GM12891 (cell line): ENCODE measurements around the gene CASS4.

Experiments used
- DNase-seq: peaks from one replicate; pipeline ENCODE4 v3.0.0; 2011; ENCODE audit warnings: low spot score; ENCODE audit not compliant: insufficient read length
- FAIRE-seq: peaks from 2 replicates; lab custom pipeline; 2011; peaks lifted over from hg19 to GRCh38; lab: Jason Lieb, UNC
- PAX5 ChIP-seq: IDR thresholded peaks from 2 replicates; pipeline ENCODE4 v1.6.1; 2011; ENCODE audit warnings: low read length, moderate library complexity, mild to moderate bottlenecking; ENCODE audit not compliant: insufficient read depth, severe bottlenecking
- POLR2A ChIP-seq: IDR thresholded peaks from 2 replicates; pipeline ENCODE4 v1.6.1; 2011; ENCODE audit warnings: low read depth, low read length, control low read depth
- POLR2AphosphoS5 ChIP-seq: IDR thresholded peaks from 2 replicates; pipeline ENCODE4 v1.6.1; 2011; ENCODE audit warnings: low read depth, low read length, control low read depth
- POU2F2 ChIP-seq: IDR thresholded peaks from 2 replicates; pipeline ENCODE4 v1.6.1; 2011; ENCODE audit warnings: low read depth, mild to moderate bottlenecking, control low read depth, low read length, moderate library complexity
- SPI1 ChIP-seq: IDR thresholded peaks from 2 replicates; pipeline ENCODE4 v1.6.1; 2011; ENCODE audit warnings: low read depth, low read length, control low read depth
- TAF1 ChIP-seq: IDR thresholded peaks from 2 replicates; pipeline ENCODE4 v1.6.1; 2011; ENCODE audit warnings: low read depth, low read length, control low read depth

CASS4 gene

DNA sequence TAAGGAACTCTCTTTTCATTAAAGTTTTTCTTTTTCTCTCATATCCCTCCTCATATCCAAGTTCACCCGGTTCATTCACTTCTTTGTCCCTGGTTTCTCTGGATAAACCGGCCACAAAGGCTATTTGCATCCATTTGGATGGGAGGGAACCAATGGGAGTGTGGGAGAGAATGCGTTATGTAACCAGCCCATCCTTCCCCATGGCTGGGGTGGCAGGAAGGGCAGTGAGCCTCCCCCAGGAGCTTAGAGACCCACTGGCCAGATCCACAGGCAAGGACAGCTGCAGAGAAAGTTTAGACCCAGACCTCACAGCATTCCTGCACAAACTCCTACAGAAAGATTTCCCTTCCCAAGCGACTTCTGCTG is 10.7 kb downstream of the CASS4 start:
- DNase-seq, result no peak
- TF ChIP-seq PAX5, result no peak
- no peak for TF ChIP-seq TAF1
- TF ChIP-seq POLR2A, result no peak
- no peak for TF ChIP-seq SPI1
- TF ChIP-seq POU2F2, result no peak
- TF ChIP-seq POLR2AphosphoS5, result no peak
- no peak for FAIRE-seq

DNA sequence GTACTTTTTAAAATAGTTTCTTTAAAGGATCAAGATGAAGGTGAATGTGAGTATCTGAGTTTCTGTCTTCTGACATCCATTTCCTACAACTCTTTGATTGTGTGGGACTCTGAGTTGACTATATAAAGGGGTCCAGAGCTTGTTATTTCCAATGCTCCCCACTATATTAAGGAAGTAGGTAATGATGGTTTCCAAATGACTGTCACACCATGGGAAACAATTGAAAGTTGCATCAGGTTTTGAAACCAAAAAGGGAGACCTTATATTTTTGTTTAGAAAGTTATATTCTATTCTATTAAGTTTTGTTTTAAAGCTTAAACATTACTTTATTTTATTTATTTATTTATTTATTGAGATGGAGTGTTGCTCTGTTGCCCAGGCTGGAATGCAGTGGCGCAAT is 11.2 kb downstream of the CASS4 start:
- no peak for TF ChIP-seq PAX5
- no peak for TF ChIP-seq POLR2AphosphoS5
- no peak for TF ChIP-seq POLR2A
- TF ChIP-seq SPI1, result no peak
- TF ChIP-seq TAF1, result no peak
- no peak for TF ChIP-seq POU2F2
- no peak for DNase-seq
- no peak for FAIRE-seq

DNA sequence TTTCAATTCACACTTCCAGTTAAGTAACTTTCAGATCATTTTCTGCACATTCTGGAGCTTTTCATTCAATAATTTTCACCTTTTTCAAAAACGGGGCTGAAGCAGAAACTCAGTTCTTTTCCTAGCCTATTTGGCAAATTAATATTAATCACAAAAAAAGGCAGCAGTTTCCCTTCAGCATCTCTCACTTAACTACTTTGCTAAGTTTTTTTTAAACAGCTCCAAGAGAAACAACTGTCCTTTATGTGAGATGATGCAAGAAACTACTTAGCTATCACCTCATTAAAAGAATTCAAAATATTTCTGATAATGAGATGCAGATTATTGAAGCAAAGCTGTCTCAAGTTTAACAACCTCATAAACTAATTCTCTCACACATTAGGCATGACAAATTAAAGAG is 11.8 kb downstream of the CASS4 start:
- DNase-seq (no peak), FAIRE-seq (no peak)
- TF ChIP-seq PAX5 (no peak), SPI1 (no peak), TAF1 (no peak), POLR2AphosphoS5 (no peak), POLR2A (no peak), POU2F2 (no peak)

DNA sequence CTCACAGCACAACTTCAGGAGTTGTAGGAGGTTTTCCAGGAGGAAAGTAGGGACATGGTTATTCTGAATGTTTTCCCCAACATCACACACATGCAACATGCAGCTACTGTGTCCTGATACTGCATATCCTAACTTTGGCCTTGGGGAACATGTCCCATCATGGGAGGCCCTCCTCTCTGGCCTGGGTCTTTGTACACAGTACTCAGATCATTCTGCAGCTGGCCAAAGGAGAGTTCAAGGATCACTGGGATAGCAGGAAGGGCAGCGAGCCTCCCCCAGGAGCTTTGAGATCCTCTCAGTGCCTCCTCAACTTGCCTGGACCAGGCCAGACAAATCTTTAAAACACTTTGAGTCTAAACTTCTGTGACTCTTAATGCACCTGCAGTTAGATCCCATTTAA is 12.9 kb downstream of the CASS4 start:
- DNase-seq (no peak), FAIRE-seq (no peak)
- TF ChIP-seq PAX5 (no peak), SPI1 (no peak), TAF1 (no peak), POU2F2 (no peak), POLR2AphosphoS5 (no peak), POLR2A (no peak)

DNA sequence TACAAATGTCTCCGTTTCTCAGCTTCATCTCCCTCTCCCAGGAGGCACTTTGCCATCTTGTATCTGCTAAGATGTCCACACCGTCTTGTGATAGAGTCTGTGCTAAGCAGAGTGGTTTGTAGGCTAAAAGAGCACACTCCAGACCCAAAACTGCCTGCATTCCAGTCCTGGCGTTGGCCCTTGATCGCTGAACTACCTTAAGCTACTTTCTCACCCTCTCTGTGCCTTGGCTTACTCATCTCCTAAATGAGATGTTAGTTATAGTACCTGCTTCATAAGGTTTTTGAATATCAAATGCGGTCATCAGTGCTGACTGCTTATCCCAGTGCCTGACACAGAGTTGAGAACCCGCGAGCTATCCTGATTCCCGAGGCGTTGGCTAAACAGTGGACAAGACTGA is 14.0 kb downstream of the CASS4 start:
- FAIRE-seq (no peak), DNase-seq (no peak)
- no peak for TF ChIP-seq PAX5

DNA sequence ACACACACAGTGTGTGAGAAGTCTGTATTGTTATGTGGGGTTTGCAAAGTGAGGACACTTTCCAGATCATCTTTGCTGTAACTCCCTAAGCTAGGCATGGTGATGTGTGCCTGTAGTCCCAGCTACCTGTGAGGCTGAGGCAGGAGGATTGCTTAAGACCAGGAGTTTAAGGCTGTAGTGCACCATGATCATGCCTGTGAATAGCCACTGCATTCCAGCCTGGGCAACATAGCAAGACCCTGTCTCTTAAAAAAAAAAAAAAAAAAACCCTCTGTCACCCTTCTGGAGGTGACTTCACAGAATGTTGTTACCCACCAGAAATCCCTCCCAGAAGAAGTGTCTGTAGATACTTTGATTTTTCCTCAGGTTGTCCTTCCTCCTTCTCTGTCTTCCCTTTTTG is 14.9 kb downstream of the CASS4 start:
- no peak for TF ChIP-seq POLR2A
- TF ChIP-seq POU2F2, result no peak
- no peak for TF ChIP-seq TAF1
- TF ChIP-seq SPI1, result no peak
- TF ChIP-seq POLR2AphosphoS5, result no peak
- no peak for DNase-seq
- no peak for FAIRE-seq

DNA sequence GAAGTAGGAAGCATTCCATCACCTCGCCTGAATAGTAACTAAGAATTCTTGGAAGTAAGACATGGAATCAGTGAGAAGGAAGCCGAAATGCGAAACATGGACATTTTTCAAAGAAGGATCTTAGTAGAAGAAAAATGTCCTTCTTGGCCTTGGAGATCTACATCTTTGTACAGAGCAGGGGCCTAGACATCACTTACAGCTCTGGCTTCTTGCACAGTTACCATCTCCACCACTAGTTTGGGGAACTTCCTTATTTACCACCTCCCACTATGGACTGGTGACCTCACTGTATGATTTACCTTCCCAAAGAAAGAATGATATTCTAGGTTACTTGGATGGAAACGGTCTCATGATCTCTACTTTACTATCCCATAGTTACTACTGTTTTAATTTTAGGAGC is 15.7 kb downstream of the CASS4 start:
- no peak for FAIRE-seq
- no peak for TF ChIP-seq TAF1
- no peak for TF ChIP-seq POLR2AphosphoS5
- TF ChIP-seq POU2F2, result no peak
- TF ChIP-seq SPI1, result no peak
- TF ChIP-seq POLR2A, result no peak
- no peak for TF ChIP-seq PAX5
- no peak for DNase-seq

DNA sequence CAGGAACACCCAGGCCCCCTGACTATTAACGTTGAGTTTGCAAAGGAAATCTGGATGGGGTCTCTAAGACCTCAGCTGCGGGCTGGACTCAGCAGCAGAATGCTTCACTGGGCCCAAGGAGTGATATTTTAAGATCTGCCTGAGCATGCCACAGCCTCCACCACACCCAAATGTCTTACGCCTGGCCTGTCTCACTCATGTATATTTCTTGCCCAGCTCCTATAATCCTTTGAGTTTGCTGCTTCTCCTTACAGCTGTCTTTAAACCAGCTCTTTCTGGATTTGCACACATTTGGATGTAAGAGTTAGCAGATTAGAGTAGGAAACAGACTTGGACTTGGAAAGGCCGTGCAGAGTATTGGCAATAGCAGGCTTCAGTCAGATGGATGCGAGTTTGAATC is 16.4 kb downstream of the CASS4 start:
- DNase-seq (no peak), FAIRE-seq (peak; percentile 61)
- no peak for TF ChIP-seq POLR2AphosphoS5
- TF ChIP-seq POLR2A, result no peak
- no peak for TF ChIP-seq SPI1
- no peak for TF ChIP-seq POU2F2
- TF ChIP-seq PAX5, result no peak

DNA sequence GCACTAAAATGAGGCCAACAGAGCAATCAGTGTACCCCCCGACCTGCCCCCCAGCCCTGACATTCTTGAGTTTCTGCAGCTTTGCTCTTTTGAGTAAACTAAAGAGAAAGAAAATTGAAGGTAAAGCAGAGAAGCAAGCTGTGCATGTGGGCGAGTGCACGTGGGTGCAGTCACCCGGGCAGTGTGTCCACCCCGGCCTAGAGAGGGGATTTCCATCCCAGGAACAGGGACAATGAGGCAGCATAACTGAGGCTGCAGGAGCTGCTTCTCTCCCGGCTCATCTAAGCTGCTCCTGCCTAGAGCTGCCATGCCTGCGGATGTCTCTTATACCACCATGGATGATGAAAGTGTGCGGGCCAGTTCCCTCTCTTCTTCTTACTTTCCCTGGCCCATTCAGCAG is 16.8 kb downstream of the CASS4 start:
- DNase-seq, result no peak
- TF ChIP-seq POU2F2, result no peak
- TF ChIP-seq POLR2AphosphoS5, result no peak
- TF ChIP-seq SPI1, result no peak
- TF ChIP-seq TAF1, result no peak
- no peak for TF ChIP-seq PAX5
- no peak for TF ChIP-seq POLR2A
- peak; percentile 23 for FAIRE-seq

DNA sequence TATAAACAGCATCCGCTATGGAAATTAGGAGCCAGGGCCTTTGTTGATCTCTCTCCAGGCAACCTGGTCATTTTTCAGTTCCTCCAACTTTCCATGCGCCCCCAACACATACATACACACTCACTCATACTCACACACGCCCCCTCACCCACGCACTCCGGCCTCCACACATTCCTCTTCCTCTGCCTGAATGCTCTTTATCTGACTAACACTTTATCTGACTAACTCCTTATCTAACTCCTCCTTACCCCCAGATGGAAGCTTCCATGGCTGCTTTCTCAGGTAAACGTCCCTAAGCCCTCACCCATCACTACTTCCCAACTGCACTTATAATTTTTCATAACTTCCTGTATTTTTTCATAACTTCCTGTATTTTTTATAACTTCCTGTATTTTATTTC is 17.4 kb downstream of the CASS4 start:
- DNase-seq, result no peak
- FAIRE-seq, result peak; percentile 51
- TF ChIP-seq POU2F2, result no peak
- TF ChIP-seq SPI1, result peak; percentile 68
- TF ChIP-seq POLR2A, result no peak

DNA sequence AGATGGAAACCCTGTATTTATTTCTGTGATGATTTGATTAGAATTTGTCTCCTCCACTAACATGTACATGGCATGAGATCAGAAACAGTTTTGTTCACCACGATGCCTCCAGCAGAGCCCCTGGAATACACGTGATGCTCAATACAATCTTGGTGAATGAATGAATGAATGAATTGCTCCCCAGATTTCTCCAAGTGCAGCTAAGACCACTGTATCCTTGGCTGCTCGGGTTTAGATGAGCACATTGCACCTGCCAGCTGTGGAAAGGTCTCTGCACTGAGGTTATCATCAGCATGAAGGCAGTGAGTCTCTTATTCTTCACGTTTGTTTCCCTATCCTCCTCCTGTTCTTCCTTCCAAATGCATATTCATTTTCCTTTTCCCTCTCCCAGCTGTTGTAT is 17.9 kb downstream of the CASS4 start:
- TF ChIP-seq POLR2AphosphoS5 (no peak), TAF1 (no peak), POU2F2 (no peak), PAX5 (no peak), POLR2A (no peak), SPI1 (no peak)
- DNase-seq (no peak), FAIRE-seq (no peak)
